Activated CD8-positive, alpha-beta memory T cell treated with anti-CD3 and anti-CD28 coated beads, Interleukin-2, amount 50 U/mL, for 24 hours (primary cell): ENCODE results near the gene VTI1A.

ENCODE experiments used
- DNase-seq: peaks from one replicate; pipeline ENCODE4 v3.0.0-alpha.2; 2020; ENCODE audit errors: extremely low read depth

The VTI1A gene

GRCh38 chr10:112679392-112679791 is 232.4 kb downstream of the VTI1A start:
- DNase-seq = no peak

GRCh38 chr10:112680586-112680985 is 233.6 kb downstream of the VTI1A start:
- DNase-seq = no peak

GRCh38 chr10:112687647-112688046 is 240.6 kb downstream of the VTI1A start:
- DNase-seq = no peak

- DNase-seq = no peak
These were observed 242.5 kb downstream of the VTI1A start for GRCh38 chr10:112689327-112690072.

GRCh38 chr10:112695539-112695938 is 248.5 kb downstream of the VTI1A start:
- no peak for DNase-seq

GRCh38 chr10:112696592-112696991 is 249.6 kb downstream of the VTI1A start:
- DNase-seq = no peak

- no peak for DNase-seq
These were observed 251.3 kb downstream of the VTI1A start for GRCh38 chr10:112698133-112698817.

- no peak for DNase-seq
These were observed 251.8 kb downstream of the VTI1A start for GRCh38 chr10:112698818-112699164.

GRCh38 chr10:112700215-112700671 is 253.2 kb downstream of the VTI1A start:
- no peak for DNase-seq

GRCh38 chr10:112701211-112701877 is 254.3 kb downstream of the VTI1A start:
- no peak for DNase-seq

- no peak for DNase-seq
These were observed 254.9 kb downstream of the VTI1A start for GRCh38 chr10:112701878-112702255.

GRCh38 chr10:112706577-112706976 is 259.6 kb downstream of the VTI1A start:
- no peak for DNase-seq

- no peak for DNase-seq
These were observed 261.4 kb downstream of the VTI1A start for GRCh38 chr10:112708461-112708860.

GRCh38 chr10:112710528-112710927 is 263.5 kb downstream of the VTI1A start:
- no peak for DNase-seq

- no peak for DNase-seq
These were observed 264.4 kb downstream of the VTI1A start for GRCh38 chr10:112711366-112711765.

- DNase-seq = no peak
These were observed 265.5 kb downstream of the VTI1A start for GRCh38 chr10:112712536-112712935.

- DNase-seq = no peak
These were observed 266.4 kb downstream of the VTI1A start for GRCh38 chr10:112713411-112713810.

GRCh38 chr10:112715581-112715980 is 268.6 kb downstream of the VTI1A start:
- no peak for DNase-seq

GRCh38 chr10:112716076-112716475 is 269.1 kb downstream of the VTI1A start:
- DNase-seq = no peak

- DNase-seq = no peak
These were observed 270.0 kb downstream of the VTI1A start for GRCh38 chr10:112716924-112717413.

GRCh38 chr10:112720178-112720577 is 273.2 kb downstream of the VTI1A start:
- DNase-seq = no peak

GRCh38 chr10:112721080-112721698 is 274.2 kb downstream of the VTI1A start:
- no peak for DNase-seq
